Ovary (tissue), 9 donors: Measurements from ENCODE around the gene METTL26. TPM values are rescaled to one million over a fixed set of nuclear protein-coding genes. Genes with fewer than 3 reads are reported as not detected.
A peak's percentile ranks its signal among the peaks of the same experiment; 100 is the strongest.

Experiments used
- DNase-seq, 5 donors: peaks; one replicate each; pipeline ENCODE4 v3.0.0-alpha.2; 2019 to 2020
- H3K27ac ChIP-seq, 2 donors: fragments of 200-600 bp; one replicate each; pipeline versions ENCODE4 v1.5.1 to v1.8.0; 2019 to 2022
- H3K27me3 ChIP-seq: fragments of 200-600 bp; one replicate; pipeline ENCODE4 v1.8.0; 2022
- H3K36me3 ChIP-seq: fragments of 200-600 bp; sonication (generic); one replicate; pipeline ENCODE4 v1.5.1; 2019
- H3K4me1 ChIP-seq: one replicate; pipeline ENCODE4 v1.8.1; 2013; ENCODE audit warnings: mild to moderate bottlenecking, moderate library complexity; ENCODE audit not compliant: insufficient read depth
- H3K4me3 ChIP-seq: fragments of 200-600 bp; sonication (generic); one replicate; pipeline ENCODE4 v1.5.1; 2017
- H3K9me3 ChIP-seq, 2 donors: fragments of 200-600 bp in 1 of 2; sonication (generic) in 1 of 2; one replicate each; pipeline versions ENCODE4 v1.5.1 to v1.8.1; 2013 to 2019; ENCODE audit warnings: mild to moderate bottlenecking in 1 of 2, moderate library complexity in 1 of 2
- CTCF ChIP-seq, 3 donors: fragments of 450-650 bp in 2 of 3; fragments of 200-600 bp in 1 of 3; IDR thresholded peaks; one replicate each; pipeline versions ENCODE4 v1.5.1 to v1.8.0; 2016 to 2022; ENCODE audit warnings: antibody characterized with exemption in 3 of 3, mild to moderate bottlenecking in 1 of 3
- EP300 ChIP-seq: sonication (generic); formaldehyde crosslinking; IDR thresholded peaks from one replicate; pipeline ENCODE4 v1.6.1; 2017; ENCODE audit warnings: antibody characterized with exemption
- POLR2A ChIP-seq: fragments of 450-650 bp; IDR thresholded peaks from one replicate; pipeline ENCODE4 v1.6.1; 2017; ENCODE audit warnings: antibody characterized with exemption, mild to moderate bottlenecking, moderate library complexity
- WGBS, 3 donors: extraction: QIAGEN DNeasy Blood & Tissue Kit in 1 of 3; methylation state at CpG; one replicate each; pipeline versions ENCODE4 v1.1.5 to v1.1.7; 2013 to 2017; 5-methylcytosine and 5-hydroxymethylcytosine counted together
- intact Hi-C, 4 donors: fragments of 100-400 bp; cut with DNase I; formaldehyde crosslinking; loops; one replicate each; pipeline versions ENCODE4 v1.11.0 to v1.15.1; 2022 to 2023
- polyA plus RNA-seq, 2 donors: library from polyadenylated mRNA; stranded (reverse); fragments of 200-250 nt in 1 of 2; fragments of 350-450 nt in 1 of 2; fragmentation: Illumina TruSeq in 1 of 2; extraction: RNeasy Lipid Tissue Mini Kit (QIAGEN cat#74804) in 1 of 2; gene quantifications; one replicate each; pipeline ENCODE4 v1.2.3, GENCODE V29; 2013 to 2014
- total RNA-seq, 7 donors: library from RNA; depleted of rRNA in 2 of 7; stranded (reverse); fragments of >200 nt in 2 of 7; fragmentation: NEBNext Ultra II Directional in 3 of 7; extraction: Animal tissue kit (Norgen Biotek cat#: 25700) in 3 of 7; gene quantifications; one replicate each; pipeline versions ENCODE4 v1.1.0 to v1.2.4, GENCODE V29; 2016 to 2023
- donor health status: DM: no; HTN: no; CAD: no; lungs with moderate emphysema.
- donor health status: DM: no; HTN: no; CAD: no.
- donor health status: Bipolar disorder and iron deficiency.
- donor health status: DM: yes; HTN: yes; CAD: no.
- donor health status: DM: no; HTN: no; CAD: no.
- donor health status: DM: yes; HTN: yes; CAD: no.

METTL26 gene
- total and polyA plus RNA-seq, 9 donors, result 12.2 to 139 (median 75.9) TPM

GRCh38 chr16:629185-629832 is 6.8 kb downstream of the METTL26 start:
- H3K4me3 ChIP-seq, result no peak overlapping the region
- intact Hi-C loops, result loop anchor here in 1 of 4 donors (5.0 kb wide), 1 partner anchor 37 kb away; the partner anchor contains the start of gene RAB40C
- H3K9me3 ChIP-seq, result no peaks in the 10 kb centered on the region
- no peak for TF ChIP-seq POLR2A
- TF ChIP-seq EP300, result no peak
- no peak for TF ChIP-seq CTCF (IDR thresholded peaks at IDR 0.05)
- 50 to 65% (median 53%) methylated on average over 25 to 29 of the region's 29 CpGs for WGBS, 3 donors
- H3K4me1 ChIP-seq, result peaks cover 16% of the 10 kb centered on the region
- no peaks in the 10 kb centered on the region for H3K27me3 ChIP-seq
- H3K27ac ChIP-seq, result peak overlapping the region in 1 of 2 donors; percentile 25
- DNase-seq, result peak in 3 of 5 donors; percentile 38 to 53 (median 42)
- no peaks in the 10 kb centered on the region for H3K36me3 ChIP-seq

- peaks cover 16% of the 10 kb centered on the region for H3K4me1 ChIP-seq
- intact Hi-C loops, result loop anchor here in 1 of 4 donors (5.0 kb wide), 1 partner anchor 36 kb away; the partner anchor contains the start of gene RAB40C
- H3K4me3 ChIP-seq, result no peak overlapping the region
- TF ChIP-seq POLR2A, result no peak
- TF ChIP-seq CTCF (IDR thresholded peaks at IDR 0.05), result no peak
- TF ChIP-seq EP300, result no peak
- no peaks in the 10 kb centered on the region for H3K36me3 ChIP-seq
- no peak overlapping the region for H3K27ac ChIP-seq
- 88 to 93% (median 91%) methylated on average over 30 to 33 of the region's 33 CpGs for WGBS, 3 donors
- no peaks in the 10 kb centered on the region for H3K9me3 ChIP-seq
- H3K27me3 ChIP-seq, result no peaks in the 10 kb centered on the region
- peak in 1 of 5 donors; percentile 34 for DNase-seq
Observed at GRCh38 chr16:628321-629061, 7.6 kb downstream of the METTL26 start.

- 82 to 86% (median 83%) methylated on average over 50 of the region's 50 CpGs for WGBS, 3 donors
- Histone ChIP-seq H3K27ac (no peak overlapping the region), H3K4me1 (peaks cover 16% of the 10 kb centered on the region), H3K4me3 (no peak overlapping the region), H3K27me3 (no peaks in the 10 kb centered on the region), H3K9me3 (no peaks in the 10 kb centered on the region), H3K36me3 (no peaks in the 10 kb centered on the region)
- intact Hi-C loops, result loop anchor here in 1 of 4 donors (5.0 kb wide), 1 partner anchor 35 kb away; the partner anchor contains the start of gene RAB40C
- TF ChIP-seq CTCF (IDR thresholded peaks at IDR 0.05), result no peak
- TF ChIP-seq EP300, result no peak
- no peak for TF ChIP-seq POLR2A
- DNase-seq, result peak; percentile 46 to 70 (median 61)
Observed at GRCh38 chr16:627454-628239, 8.5 kb downstream of the METTL26 start.

- intact Hi-C loops, result loop anchor here in 1 of 4 donors (5.0 kb wide), 1 partner anchor 35 kb away; the partner anchor contains the start of gene RAB40C
- WGBS, 3 donors, result 56 to 76% (median 72%) methylated on average over 28 to 29 of the region's 29 CpGs
- Histone ChIP-seq H3K27me3 (no peaks in the 10 kb centered on the region), H3K36me3 (no peaks in the 10 kb centered on the region), H3K27ac (peak overlapping the region in 1 of 2 donors; percentile 24), H3K4me1 (peaks cover 16% of the 10 kb centered on the region), H3K4me3 (no peak overlapping the region), H3K9me3 (no peaks in the 10 kb centered on the region)
- TF ChIP-seq POLR2A (no peak), EP300 (no peak), CTCF (IDR thresholded peaks at IDR 0.05) (no peak)
- DNase-seq, result peak; percentile 71 to 89 (median 77)
Observed at GRCh38 chr16:626787-627453, 9.2 kb downstream of the METTL26 start.
